Activated T-cell treated with anti-CD3 and anti-CD28 coated beads for 1 hour (primary cell): ENCODE measurements around the gene MAP3K20.
A peak's percentile ranks its signal among the peaks of the same experiment; 100 is the strongest.
"Not testable (repeated sequence)": the region's sequence is repeated elsewhere in the genome, so short reads cannot be mapped to it uniquely, and the experiment has no call there.

ENCODE experiments used
- DNase-seq: peaks from one replicate; pipeline ENCODE4 v3.0.0-alpha.2; 2020; ENCODE audit warnings: low read depth

The MAP3K20 gene

DNA sequence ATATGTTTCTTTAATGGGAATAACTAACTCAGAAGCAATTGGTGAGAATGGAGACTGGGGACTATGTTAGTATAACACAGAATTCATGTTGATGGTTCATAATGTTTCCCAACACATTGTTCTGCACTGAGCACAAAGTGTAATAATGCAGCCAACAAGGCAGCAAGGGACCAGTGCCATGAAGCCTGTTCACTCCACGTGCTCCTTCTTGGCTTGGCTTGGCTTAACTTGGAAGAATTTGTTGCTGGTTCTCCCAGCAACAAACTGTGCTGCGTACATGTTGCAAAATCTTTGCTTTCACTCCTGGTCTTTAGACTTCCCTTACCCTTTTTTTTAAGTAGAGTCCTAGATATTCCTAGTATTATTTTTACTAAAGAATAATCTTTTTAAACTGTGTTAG lies 129.7 kb downstream of the MAP3K20 start:
- DNase-seq: no peak

DNA sequence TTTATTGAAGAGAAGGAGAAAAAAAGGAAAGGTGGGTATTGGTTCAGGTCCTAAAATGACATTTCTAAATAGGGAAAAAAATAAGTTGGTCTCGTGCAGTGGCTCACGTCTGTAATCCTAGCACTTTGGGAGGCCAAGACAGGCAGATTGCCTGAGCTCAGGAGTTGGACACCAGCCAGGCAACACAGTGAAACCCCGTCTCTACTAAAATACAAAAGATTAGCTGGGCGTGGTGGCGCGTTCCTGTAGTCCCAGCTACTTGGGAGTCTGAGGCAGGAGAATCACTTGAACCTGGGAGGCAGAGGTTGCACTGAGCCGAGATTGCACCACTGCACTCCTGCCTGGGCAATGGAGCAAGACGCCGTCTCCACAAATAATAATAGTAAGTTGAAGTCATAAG lies 131.5 kb downstream of the MAP3K20 start:
- DNase-seq: not testable (repeated sequence)

DNA sequence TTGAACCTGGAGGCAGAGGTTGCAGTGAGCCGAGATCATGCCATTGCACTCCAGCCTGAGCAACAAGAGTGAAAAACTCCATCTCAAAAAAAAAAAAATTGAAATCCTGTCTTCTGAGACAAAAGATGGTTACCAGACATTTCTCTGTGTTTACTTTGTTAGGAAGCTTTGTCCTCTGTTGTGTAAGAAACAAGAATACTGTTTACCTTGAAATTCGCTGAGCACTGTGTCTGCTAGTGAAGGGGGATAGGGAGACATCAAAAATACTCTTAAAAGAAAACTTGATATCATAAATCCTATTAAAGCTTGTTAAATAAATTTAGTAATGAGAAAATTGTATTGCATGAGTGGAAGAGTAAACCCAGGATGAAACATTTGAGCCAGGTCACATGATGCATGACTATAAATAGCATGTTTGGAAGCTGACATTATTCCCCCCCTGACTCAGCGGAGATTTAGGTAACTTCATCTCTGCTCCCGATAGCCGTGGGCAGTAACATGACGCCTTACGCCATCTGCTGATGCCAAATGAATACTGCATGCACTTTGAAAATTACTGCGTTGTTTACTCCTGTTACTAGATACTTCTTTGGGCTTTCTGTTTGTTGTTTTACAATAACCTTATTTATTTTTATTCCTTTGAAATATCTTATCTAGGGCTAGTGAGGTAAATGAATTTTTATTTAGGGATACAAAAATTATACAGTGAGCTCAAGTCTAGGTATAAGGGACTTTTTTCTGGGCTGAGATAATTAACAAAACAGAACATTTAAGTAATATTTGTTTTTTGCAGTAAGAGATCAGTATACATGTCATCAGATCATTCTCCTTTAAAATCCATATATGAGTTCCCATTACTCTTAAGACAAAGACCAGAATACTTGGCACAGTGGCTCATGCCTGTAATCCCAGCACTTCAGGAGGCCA lies 134.9 kb downstream of the MAP3K20 start:
- DNase-seq: peak; percentile 8

- DNase-seq: no peak
Observed at GRCh38 chr2:173213181-173213580, 137.5 kb downstream of the MAP3K20 start.

- DNase-seq: no peak
Observed at GRCh38 chr2:173214213-173214612, 138.6 kb downstream of the MAP3K20 start.

DNA sequence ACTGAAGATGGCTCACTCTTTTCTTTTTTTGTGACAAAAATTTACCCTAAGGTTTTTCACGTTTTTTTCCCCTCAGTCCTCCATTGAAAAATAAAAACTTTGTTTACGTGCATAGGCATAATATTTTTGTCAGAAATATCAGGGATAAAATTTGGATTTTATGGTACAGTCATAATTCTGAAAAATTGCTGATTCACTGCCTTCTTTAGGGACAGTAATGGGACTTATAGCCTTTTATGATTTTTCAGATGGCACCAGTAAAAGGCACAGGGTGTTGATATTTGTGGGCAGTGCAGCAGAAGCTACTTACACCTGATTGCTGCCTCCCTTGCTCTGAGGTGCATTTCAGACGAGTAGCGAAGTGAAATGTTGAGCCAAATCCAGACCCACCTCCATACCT lies 139.7 kb downstream of the MAP3K20 start:
- no peak for DNase-seq

DNA sequence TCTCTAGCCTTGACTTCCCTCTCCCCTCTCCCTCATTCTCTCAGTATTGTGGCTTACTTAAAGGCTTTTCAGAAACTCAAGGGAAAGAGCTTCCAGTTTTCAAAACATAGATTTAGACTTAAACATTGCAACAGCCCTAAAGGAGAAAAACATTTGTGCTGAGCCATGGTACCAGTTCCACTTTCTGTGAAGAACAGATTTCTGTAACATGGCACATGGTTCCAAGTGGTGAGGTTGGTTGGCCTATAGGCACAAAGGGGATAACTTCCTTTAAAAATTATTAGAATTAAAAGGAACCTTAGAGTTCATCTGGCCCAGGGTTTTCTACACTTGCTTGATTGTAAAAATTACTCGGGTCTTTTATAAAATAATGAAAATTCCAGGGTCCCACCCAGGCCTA lies 140.4 kb downstream of the MAP3K20 start:
- DNase-seq: no peak

DNA sequence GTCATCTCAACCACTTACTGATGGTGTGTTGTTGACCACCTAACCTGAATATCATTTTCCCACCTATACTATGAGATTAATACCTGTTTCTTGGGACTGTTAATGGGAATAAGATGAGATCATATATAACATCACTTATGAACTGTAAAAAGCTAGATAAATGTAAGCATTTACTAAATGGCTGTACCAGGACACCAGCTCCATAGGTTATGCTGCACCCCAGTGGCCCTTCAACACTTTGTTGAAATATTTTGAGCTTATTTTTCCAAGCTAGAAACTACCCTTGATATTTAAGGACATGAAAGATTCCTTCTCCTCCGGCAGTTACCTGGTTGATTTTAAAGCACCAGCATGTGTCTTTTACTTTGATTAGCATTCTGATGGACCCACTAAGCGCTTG lies 141.0 kb downstream of the MAP3K20 start:
- DNase-seq: no peak

- no peak for DNase-seq
Observed at GRCh38 chr2:173217116-173217840, 141.6 kb downstream of the MAP3K20 start.

DNA sequence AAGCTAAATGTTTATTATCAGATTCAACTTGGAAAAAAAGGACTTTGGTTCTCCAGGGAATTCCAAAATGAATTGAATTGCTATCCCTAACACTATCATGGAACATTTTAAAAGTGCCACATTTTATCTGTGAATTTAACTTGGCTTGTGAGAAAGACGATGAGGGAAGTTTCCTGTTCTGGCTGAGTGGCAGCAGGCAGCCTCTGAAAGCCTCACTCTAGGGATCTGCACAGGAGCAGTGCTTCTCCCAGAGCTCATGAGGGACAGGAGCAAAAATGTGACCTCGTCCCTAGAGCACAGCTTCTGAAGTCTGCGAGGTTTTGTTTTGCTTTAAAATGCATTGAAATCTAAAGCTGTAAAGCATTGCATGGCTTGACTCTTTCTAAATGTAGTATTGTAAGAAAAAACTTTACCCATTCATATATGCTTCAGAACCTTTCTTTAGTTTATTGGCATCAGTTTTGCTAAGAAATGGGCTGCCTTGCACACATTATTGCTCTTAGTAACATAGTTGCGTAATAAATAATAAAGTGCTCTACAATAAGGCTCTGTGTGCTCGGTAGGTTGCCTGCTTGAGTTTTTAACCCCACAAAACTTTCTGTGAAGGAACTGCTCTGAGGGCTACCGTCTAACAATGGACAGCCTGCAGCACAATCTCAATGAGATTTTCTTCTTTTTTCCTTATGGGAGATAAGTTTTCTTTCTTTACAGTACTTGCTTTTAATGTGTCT lies 142.8 kb downstream of the MAP3K20 start:
- DNase-seq: no peak

- no peak for DNase-seq
Observed at GRCh38 chr2:173221132-173221695, 145.6 kb downstream of the MAP3K20 start.

- DNase-seq: no peak
Observed at GRCh38 chr2:173221937-173222594, 146.4 kb downstream of the MAP3K20 start.

- DNase-seq: no peak
Observed at GRCh38 chr2:173223871-173224270, 148.2 kb downstream of the MAP3K20 start.

DNA sequence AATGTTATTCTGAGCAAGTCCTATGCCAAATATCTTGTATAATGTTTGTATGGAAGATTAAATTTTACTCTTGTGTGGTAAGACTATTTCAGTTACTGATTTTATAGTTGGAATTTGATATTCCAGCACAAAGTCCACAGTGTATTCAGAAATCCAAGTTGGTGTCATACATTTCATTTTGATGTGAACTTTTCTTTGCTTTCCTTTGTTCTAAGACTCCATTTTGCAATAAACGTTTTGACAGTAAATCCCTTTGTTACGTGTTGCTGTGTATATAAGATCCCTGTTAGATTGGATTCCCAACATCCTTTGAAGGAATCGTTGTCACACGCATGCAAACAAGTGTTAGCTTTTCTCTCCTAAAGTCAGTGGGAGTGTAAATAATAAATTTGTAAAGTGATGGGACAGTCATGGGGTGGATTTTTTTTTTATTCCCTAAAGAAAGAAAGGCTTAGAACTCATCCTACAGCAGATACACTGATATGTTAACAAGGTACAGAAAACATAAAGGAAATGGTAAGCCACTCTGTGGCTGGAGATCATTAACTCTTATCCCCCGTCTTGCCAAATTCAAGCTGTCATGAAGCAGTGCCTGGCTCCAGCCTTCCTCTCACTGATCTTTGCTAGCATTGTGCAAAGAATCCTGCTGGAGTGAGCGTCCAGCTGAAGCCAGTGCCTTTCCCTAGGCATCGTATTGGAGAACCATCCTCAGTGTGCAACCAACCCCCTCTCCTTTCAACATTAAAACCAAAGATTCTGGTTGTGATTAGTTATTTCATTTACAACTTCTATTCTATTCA lies 151.5 kb downstream of the MAP3K20 start:
- no peak for DNase-seq

- no peak for DNase-seq
Observed at GRCh38 chr2:173229086-173229485, 153.4 kb downstream of the MAP3K20 start.

DNA sequence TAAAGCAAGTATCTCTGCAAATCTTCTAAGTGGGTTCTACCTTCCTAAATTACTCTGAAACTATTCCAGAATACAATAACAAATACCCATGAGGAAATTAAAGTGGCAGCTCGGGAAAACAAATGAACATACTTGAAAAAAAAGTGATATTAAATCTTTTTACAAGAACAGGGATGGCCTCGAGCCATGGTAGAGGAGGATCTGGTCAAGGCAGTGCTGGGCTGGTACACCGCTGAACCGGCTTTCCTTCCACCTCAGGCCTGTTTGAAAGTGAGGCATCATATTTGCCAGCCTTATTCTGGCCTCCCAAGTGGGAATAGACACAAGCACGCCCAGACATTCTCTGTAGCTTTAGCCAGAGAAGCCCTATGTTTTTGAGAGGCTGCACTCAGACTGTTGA lies 154.5 kb downstream of the MAP3K20 start:
- no peak for DNase-seq

DNA sequence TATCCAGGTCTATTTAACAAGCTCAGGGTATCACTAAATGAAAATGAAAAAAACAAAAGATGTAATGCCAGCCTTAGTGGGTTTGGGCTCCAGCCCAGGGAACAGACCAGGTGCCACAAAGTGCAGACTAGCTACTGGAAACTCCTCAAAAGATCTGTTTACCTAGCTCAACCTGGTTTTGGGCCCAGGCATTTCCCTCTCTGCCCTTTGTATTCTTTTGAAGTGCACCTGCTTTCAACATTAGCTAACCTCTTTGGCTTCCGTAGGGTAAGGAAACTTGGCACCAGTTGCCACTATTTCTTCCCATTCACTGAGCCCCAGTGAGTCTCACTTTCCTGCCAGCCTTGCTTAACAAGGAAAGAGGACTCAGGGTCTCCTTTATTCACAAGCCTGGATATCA lies 155.4 kb downstream of the MAP3K20 start:
- DNase-seq: no peak

- DNase-seq: no peak
Observed at GRCh38 chr2:173231465-173231864, 155.8 kb downstream of the MAP3K20 start.

DNA sequence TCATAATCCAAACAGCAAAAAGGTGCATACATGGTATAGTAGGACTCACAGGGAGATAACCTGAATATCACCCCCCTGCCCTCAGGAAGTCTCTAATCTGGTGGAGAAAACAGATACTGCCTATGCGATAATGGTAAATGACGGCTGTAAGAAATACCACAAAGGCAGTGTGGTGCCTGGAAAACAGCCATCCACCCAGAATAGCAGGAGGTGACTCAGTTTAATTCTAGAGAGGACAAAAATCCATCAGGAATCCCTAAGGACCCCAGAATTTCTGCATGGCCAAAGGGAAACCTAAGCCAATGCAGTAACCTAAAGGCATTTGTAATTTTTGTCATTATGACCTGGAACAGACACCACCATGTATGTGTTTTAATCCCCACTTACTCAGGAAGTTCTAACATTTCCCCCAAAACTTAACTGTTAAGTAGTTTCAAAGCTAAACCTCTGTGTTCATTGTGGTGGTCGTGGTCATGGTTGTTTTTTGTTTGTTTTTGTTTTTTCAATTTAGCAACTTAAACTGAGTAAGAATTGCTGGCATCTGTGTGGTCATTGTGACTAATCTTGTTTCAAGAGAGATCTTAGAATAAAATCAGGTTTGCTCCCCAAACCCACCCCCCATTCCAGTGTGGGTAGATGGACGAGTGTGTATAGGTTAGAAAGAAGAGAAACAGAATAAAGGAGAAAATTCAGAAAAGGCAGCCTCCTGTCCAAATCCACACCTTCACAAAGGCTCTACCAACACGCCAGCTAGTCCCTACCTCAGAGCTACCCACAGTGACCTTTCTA lies 157.5 kb downstream of the MAP3K20 start:
- no peak for DNase-seq
